ENCODE data around the gene KRTAP10-12. TPM values are rescaled to one million over a fixed set of nuclear protein-coding genes. Genes with fewer than 3 reads are reported as not detected.

The KRTAP10-12 gene
- total RNA-seq, 2 experiments from 2014 or later = not detected

- no peaks in the 10 kb centered on the region for H3K4me1 ChIP-seq (ENCODE audit: insufficient read depth, low read length)
- no peak for TF ChIP-seq CTCF (IDR thresholded peaks at IDR 0.05)
- intact Hi-C loops (cut with DNase I, micrococcal nuclease) = no loop called here
- Mint-ChIP-seq H3K4me3 (no peak overlapping the region), H3K27ac (no peak overlapping the region), H3K9me3 (no peaks in the 10 kb centered on the region), H3K36me3 (ENCODE audit: low read depth) (no peaks in the 10 kb centered on the region), H3K4me1 (ENCODE audit: low read depth) (no peaks in the 10 kb centered on the region), H3K27me3 (no peaks in the 10 kb centered on the region)
- no peak for DNase-seq
- H3K27me3 ChIP-seq (ENCODE audit: control insufficient read depth in 1 of 2, insufficient read depth in 2 of 2, low read length in 2 of 2) = no peaks in the 10 kb centered on the region
- no peak overlapping the region for H3K27ac ChIP-seq (ENCODE audit: low read depth in 1 of 2, low read length in 2 of 2)
- ChIA-PET CTCF (no interaction called here), POLR2A (no interaction called here)
- no peak for ATAC-seq (ENCODE audit: poor library complexity)
- H3K36me3 ChIP-seq (ENCODE audit: insufficient read depth, low read length) = no peaks in the 10 kb centered on the region
- H3K4me3 ChIP-seq (ENCODE audit: low read length) = no peak overlapping the region
- peaks cover 0 to 12% of the 10 kb centered on the region in 2 experiments for H3K9me3 ChIP-seq (ENCODE audit: control insufficient read depth in 1 of 2, insufficient read depth in 1 of 2, low read length in 2 of 2)
Observed at GRCh38 chr21:44739316-44739715, 42.3 kb downstream of the KRTAP10-12 start.

GRCh38 chr21:44740742-44741141 lies 43.8 kb downstream of the KRTAP10-12 start:
- H3K27me3 ChIP-seq (ENCODE audit: control insufficient read depth in 1 of 2, insufficient read depth in 2 of 2, low read length in 2 of 2) = no peaks in the 10 kb centered on the region
- no peak for TF ChIP-seq CTCF (IDR thresholded peaks at IDR 0.05)

DNA sequence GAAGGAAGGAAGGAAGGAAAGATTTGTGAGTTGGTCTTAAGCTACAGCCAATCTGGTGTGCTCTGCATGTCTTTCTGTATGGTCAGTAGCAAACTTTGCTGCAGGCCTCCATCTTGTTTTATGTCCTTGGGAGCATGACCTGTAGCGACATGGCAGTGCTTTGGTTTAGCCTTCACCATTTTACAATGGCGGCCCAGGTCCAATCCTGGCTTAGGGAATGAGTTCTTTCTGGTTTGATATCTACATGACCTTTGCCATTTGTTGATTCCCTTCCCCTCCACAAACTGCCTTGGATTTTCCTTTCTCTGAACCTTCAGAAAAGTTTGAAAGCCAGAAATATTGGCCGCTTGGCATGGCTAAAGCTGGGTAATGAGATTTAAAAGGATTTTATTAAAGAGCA lies 44.9 kb downstream of the KRTAP10-12 start:
- peaks cover 0 to 5% of the 10 kb centered on the region in 2 experiments for H3K9me3 ChIP-seq (ENCODE audit: control insufficient read depth in 1 of 2, insufficient read depth in 1 of 2, low read length in 2 of 2)
- ATAC-seq (ENCODE audit: poor library complexity) (no peak), DNase-seq (no peak)
- H3K36me3 Mint-ChIP-seq (ENCODE audit: low read depth) = no peaks in the 10 kb centered on the region
- no peak overlapping the region for H3K4me3 Mint-ChIP-seq
- intact Hi-C loops (cut with DNase I, micrococcal nuclease) = loop anchor here (1.0 kb wide), 1 partner anchor 232 kb away; no protein-coding TSS in a partner anchor
- H3K4me1 ChIP-seq (ENCODE audit: insufficient read depth, low read length) = no peaks in the 10 kb centered on the region
- H3K27ac Mint-ChIP-seq = peak overlapping the region; percentile 47
- H3K4me3 ChIP-seq (ENCODE audit: low read length) = no peak overlapping the region
- H3K4me1 Mint-ChIP-seq (ENCODE audit: low read depth) = no peaks in the 10 kb centered on the region
- H3K27me3 Mint-ChIP-seq = no peaks in the 10 kb centered on the region
- no peaks in the 10 kb centered on the region for H3K9me3 Mint-ChIP-seq
- CTCF ChIA-PET = interaction anchor here (0.7 to 3.4 kb wide), 3 partner anchors 31 to 231 kb away, joined by 3 to 24 read pairs (median 5); partner anchors contain the start of gene TSPEAR
- no peak for TF ChIP-seq CTCF (IDR thresholded peaks at IDR 0.05)
- POLR2A ChIA-PET = interaction anchor here (1.1 to 1.2 kb wide), 6 partner anchors 18 to 231 kb away, joined by 4 to 14 read pairs (median 5); partner anchors contain the start of genes KRTAP12-3 and PTTG1IP
- no peaks in the 10 kb centered on the region for H3K36me3 ChIP-seq (ENCODE audit: insufficient read depth, low read length)
- H3K27me3 ChIP-seq (ENCODE audit: control insufficient read depth in 1 of 2, insufficient read depth in 2 of 2, low read length in 2 of 2) = no peaks in the 10 kb centered on the region
- no peak overlapping the region for H3K27ac ChIP-seq (ENCODE audit: low read depth in 1 of 2, low read length in 2 of 2)

More at GRCh38 chr21:44740742-44741141, 43.8 kb downstream of the KRTAP10-12 start:
- POLR2A ChIA-PET = interaction anchor here (1.1 kb wide), 1 partner anchor 230 kb away, joined by 5 read pairs; no protein-coding TSS in a partner anchor
- Mint-ChIP-seq H3K36me3 (ENCODE audit: low read depth) (no peaks in the 10 kb centered on the region), H3K4me1 (ENCODE audit: low read depth) (no peaks in the 10 kb centered on the region), H3K27ac (peak overlapping the region; percentile 58), H3K9me3 (no peaks in the 10 kb centered on the region), H3K4me3 (no peak overlapping the region), H3K27me3 (no peaks in the 10 kb centered on the region)
- DNase-seq (no peak), ATAC-seq (ENCODE audit: poor library complexity) (no peak)
- Histone ChIP-seq H3K9me3 (ENCODE audit: control insufficient read depth in 1 of 2, insufficient read depth in 1 of 2, low read length in 2 of 2) (peaks cover 0 to 8% of the 10 kb centered on the region in 2 experiments), H3K4me1 (ENCODE audit: insufficient read depth, low read length) (no peaks in the 10 kb centered on the region), H3K4me3 (ENCODE audit: low read length) (no peak overlapping the region), H3K27ac (ENCODE audit: low read depth in 1 of 2, low read length in 2 of 2) (no peak overlapping the region), H3K36me3 (ENCODE audit: insufficient read depth, low read length) (no peaks in the 10 kb centered on the region)
- CTCF ChIA-PET = interaction anchor here (3.4 kb wide), 1 partner anchor 230 kb away, joined by 24 read pairs; no protein-coding TSS in a partner anchor
- intact Hi-C loops (cut with DNase I, micrococcal nuclease) = no loop called here

Data from CD4-positive, alpha-beta T cell (primary cell).